HG03196 (cell line): ENCODE data around the gene BAIAP2.

ENCODE experiments used
- ATAC-seq: cut with Tn5 transposase; IDR thresholded peaks from one replicate; pipeline ENCODE4 v1.9.1; 2021; ENCODE audit not compliant: unreplicated experiment

BAIAP2 gene

GRCh38 chr17:81036197-81036941 lies 1.4 kb downstream of the BAIAP2 start:
- ATAC-seq: no peak

GRCh38 chr17:81037026-81037797 lies 2.3 kb downstream of the BAIAP2 start:
- no peak for ATAC-seq

- ATAC-seq: no peak
Measured at GRCh38 chr17:81037798-81038733, 3.1 kb downstream of the BAIAP2 start.

GRCh38 chr17:81039096-81039495 lies 4.1 kb downstream of the BAIAP2 start:
- ATAC-seq: no peak

GRCh38 chr17:81039854-81040758 lies 5.2 kb downstream of the BAIAP2 start:
- ATAC-seq: no peak

- no peak for ATAC-seq
Measured at GRCh38 chr17:81040791-81041337, 5.9 kb downstream of the BAIAP2 start.

- ATAC-seq: no peak
Measured at GRCh38 chr17:81042606-81043005, 7.7 kb downstream of the BAIAP2 start.

GRCh38 chr17:81043319-81043724 lies 8.4 kb downstream of the BAIAP2 start:
- no peak for ATAC-seq

GRCh38 chr17:81043725-81044427 lies 8.9 kb downstream of the BAIAP2 start:
- ATAC-seq: no peak

- ATAC-seq: no peak
Measured at GRCh38 chr17:81044428-81044763, 9.4 kb downstream of the BAIAP2 start.

- no peak for ATAC-seq
Measured at GRCh38 chr17:81044764-81045589, 10.0 kb downstream of the BAIAP2 start.

- no peak for ATAC-seq
Measured at GRCh38 chr17:81045590-81046095, 10.7 kb downstream of the BAIAP2 start.

GRCh38 chr17:81046132-81046769 lies 11.3 kb downstream of the BAIAP2 start:
- ATAC-seq: no peak

GRCh38 chr17:81046770-81047359 lies 11.9 kb downstream of the BAIAP2 start:
- no peak for ATAC-seq

- ATAC-seq: no peak
Measured at GRCh38 chr17:81048827-81049371, 13.9 kb downstream of the BAIAP2 start.

- ATAC-seq: no peak
Measured at GRCh38 chr17:81049372-81049911, 14.5 kb downstream of the BAIAP2 start.

- no peak for ATAC-seq
Measured at GRCh38 chr17:81049973-81050551, 15.1 kb downstream of the BAIAP2 start.
